GM18499 (cell line): ENCODE data around the gene ANO6.

Experiments
- ATAC-seq: cut with Tn5 transposase; IDR thresholded peaks from one replicate; pipeline ENCODE4 v1.9.1; 2021; ENCODE audit warnings: moderate number of reproducible peaks; ENCODE audit not compliant: insufficient read depth, unreplicated experiment

ANO6 gene

DNA sequence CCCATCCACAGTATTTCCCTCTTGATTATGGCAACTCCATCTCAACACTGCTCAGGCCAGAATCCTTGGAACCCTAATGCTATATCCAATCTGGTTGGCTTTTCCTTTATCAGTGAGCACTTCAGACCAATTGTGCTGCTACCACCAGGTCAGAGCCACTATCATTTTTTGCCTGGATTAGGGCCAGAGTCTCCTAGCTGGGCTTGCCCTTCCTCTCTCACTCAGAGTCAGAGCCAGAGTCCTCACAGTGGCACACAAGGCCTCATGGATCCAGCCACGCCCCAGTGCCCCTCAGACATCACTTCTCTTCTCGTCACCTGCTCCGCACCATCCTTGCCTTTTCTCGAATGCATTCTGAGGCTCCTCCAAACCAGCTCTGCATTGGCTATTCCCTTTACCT, 211.1 kb downstream of the ANO6 start:
- no peak for ATAC-seq

DNA sequence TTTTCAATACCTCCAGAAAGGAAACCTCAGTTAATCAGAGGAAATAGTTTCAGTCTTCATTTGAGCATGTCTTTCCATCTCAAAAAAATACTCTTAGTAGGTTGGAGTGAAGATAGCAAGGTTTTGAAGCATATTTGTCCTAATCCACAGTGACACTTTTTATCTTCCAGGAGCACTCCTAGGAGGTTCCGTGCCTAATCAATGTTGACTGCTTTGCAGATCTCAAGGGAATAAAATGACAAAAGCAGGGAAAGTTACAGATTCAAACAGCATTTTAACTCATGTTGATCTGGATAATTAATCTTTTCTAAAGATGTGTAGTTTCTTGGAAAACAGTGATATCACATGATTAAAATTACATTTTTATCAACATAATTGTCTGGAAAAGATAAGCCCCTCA, 213.9 kb downstream of the ANO6 start:
- no peak for ATAC-seq

DNA sequence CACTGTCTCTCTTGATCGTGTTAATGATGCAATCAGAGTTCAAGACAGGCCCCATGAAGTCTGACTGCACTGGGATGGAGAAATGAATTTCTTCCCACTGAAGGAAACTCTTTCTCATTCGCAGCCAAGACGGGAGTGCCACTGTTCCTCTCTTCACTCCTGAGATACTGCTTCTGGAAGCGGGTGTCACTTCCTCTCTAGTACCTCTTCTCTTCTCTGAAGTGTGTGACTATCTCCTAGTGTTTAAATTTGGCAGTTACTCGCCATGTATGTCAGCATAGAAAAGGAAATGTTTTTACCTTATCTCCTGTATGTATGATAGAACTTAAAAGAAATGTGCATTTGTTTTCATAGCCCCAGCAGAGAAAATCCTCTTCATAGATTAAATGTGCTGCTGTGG, 215.2 kb downstream of the ANO6 start:
- ATAC-seq: no peak

GRCh38 chr12:45432710-45433109, 216.8 kb downstream of the ANO6 start:
- ATAC-seq: no peak

DNA sequence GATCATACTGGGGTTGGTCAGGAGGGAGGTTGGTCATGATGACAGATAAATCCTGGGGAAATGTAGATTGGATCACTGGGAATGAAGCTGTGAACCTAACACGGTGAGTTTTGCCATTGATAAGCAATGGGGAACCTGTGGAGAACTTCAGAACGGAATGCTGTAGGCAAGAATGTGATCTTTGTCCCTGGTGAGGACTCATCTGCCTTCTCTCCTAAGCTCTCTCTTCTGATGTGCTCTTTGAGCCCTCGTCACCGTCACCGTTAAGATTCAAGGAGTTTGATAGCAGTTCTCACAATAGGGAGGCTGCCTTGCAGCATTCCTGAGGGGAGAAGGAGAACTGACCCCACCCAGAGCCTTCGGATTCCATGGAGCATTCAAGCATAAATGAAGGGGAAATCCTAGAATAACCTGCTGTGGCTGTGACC, 217.6 kb downstream of the ANO6 start:
- ATAC-seq: no peak

- ATAC-seq: no peak
These were observed 218.2 kb downstream of the ANO6 start for GRCh38 chr12:45434094-45434493.

GRCh38 chr12:45435945-45436710, 220.2 kb downstream of the ANO6 start:
- ATAC-seq: no peak

- ATAC-seq: no peak
These were observed 223.1 kb downstream of the ANO6 start for GRCh38 chr12:45439039-45439438.

GRCh38 chr12:45446013-45446412, 230.1 kb downstream of the ANO6 start:
- no peak for ATAC-seq

DNA sequence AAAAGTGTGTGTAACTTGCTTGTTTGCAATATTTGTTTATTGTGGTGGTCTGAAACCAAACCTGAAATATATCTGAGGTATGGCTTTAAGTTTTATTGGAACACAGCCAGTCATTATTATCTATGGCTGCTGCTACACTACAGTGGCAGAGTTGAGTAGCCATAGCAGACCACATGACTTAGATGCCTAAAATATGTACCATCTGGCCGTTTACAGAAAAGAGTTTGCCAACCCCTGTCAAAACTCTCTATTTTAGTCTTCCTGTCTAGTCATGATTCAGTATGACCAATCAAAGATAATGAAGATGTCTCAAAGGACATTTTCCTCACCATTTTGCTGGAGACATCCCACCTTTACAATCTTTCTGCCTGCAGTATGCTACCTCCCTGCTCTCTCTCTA, 242.3 kb downstream of the ANO6 start:
- no peak for ATAC-seq

GRCh38 chr12:45458854-45459807, 243.2 kb downstream of the ANO6 start:
- no peak for ATAC-seq

- ATAC-seq: no peak
These were observed 246.6 kb downstream of the ANO6 start for GRCh38 chr12:45462506-45462905.

DNA sequence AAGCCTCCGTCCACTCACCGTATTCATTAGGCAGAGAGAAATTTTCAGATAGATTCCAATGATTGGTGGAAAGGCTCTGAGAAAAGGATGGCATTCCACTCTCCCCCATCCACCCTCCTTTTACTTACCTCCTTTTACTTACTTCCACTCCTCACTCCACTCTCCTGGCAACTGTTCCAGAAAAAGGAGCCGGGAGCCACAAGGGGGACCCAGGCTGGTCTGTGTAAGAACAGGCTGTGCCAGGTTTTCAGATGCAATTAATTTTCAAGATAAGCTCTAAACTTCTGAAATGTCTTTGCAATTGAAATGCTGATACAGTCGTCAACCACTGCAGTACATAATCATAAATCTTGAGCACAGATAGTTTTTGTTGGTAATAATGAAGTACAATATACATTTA, 248.8 kb downstream of the ANO6 start:
- ATAC-seq: no peak

DNA sequence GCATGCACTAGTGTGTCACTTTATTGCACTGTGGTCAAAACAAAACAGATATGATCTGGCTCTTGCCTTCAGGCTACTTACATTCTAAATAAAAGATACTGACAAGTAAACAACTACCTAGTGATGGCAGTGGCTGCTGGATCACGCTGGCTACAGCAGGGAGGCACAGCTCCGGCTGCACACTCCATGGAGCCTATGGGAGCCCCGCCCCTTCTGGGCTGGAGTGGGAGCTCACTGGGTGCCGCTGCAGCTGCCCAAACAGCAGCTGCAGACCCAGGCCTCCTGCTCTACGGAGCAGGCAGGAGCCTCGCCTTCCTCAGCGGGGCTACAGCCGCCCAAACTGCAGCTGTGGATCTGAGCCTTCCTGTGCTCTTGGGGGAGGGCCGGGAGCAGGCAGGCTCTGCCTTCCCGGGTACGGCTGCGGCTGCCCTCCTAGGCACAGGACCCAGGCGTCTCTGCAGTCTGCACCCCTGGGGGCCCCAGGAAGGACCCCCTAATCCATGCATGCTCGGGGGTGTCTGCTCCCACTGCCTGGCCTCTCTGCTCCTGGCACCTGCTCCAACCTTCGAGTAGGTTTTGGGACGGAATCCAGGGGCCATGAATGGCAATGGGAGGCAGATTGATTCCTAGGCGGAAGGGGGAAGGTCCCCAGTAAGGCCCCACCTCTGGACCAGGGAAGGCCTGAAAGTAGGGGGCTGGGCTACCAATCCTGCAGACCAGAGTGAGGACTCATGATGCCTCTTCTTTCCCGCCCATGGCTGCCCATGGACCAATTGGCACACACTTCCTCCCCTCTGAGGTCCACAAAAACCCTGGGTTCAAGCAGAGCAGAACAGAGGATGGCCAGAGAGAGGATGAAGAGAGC, 253.1 kb downstream of the ANO6 start:
- ATAC-seq: no peak

DNA sequence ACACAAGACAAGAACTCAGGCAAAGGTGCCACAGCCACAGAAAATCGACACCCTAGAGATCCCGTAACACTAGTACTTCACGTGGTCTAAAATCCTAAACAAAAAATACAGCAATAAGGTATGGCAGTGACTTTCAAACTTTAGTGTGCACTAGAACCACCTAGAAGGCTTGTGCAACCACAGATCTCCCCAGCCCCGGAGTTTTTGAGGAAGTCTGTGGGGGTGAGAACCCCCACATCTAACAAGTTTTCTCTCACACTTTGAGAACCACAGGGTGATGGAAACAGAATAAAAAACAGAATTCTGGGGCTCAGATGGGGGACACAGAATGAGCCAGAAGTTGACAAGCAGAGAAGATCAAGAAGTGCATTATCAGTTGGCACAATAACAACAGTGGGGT, 254.0 kb downstream of the ANO6 start:
- no peak for ATAC-seq

- ATAC-seq: no peak
These were observed 257.7 kb downstream of the ANO6 start for GRCh38 chr12:45473636-45474035.

DNA sequence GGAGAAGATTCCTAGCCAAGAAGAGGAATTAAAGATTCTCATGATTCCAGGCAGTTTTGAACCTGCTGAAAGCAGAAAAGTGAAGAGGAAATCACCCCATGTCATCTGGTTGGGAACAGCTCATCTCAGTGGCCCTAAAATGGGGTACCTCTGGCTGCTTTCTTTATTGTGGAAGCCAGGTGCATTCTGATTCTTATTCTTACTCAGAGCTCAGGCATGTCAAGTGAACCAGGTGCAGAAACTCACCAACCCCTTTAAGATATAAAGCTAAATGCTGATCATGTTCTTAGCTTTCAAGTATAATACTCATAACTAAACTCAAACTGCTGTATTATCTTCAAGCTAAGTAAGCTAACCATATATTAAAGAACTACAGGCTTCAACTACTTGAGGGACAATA, 259.7 kb downstream of the ANO6 start:
- no peak for ATAC-seq

GRCh38 chr12:45477526-45477925, 261.6 kb downstream of the ANO6 start:
- ATAC-seq: no peak

DNA sequence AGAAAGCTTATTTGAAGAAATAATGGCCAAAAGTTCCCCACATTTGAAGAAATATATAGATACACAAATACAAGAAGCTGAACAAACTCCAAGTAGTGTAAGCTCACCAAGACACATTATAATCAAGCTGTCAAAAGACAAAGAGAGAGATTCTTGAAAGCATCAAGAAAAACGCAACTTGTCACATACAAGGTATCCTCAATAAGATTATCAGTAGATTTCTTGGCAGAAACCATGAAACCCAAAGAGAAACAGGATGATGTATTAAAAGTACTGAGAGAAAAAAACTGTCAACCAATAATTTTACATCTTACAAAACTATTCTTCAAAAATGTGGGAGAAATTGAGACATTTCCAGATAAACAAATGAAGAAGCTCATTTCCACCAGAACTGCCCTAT, 263.0 kb downstream of the ANO6 start:
- ATAC-seq: no peak

- no peak for ATAC-seq
These were observed 265.9 kb downstream of the ANO6 start for GRCh38 chr12:45481746-45482145.

DNA sequence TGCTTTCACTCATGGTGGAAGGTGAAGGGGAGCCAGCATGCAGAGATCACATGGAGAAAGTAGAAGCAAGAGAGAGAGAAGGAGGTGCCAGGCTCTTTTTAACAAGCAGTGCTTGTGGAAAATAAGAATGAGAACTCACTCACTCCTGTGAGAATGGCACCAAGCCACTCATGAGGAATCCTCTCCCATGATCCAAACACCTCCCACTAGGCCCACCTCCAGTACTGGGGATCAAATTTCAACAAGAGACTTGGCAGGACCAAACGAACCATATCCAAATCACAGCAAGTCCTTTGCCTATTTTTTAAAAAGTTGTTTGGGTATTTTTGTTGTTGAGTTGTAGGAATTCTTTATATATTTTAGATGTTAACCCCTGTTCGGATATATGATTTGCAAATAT, 267.7 kb downstream of the ANO6 start:
- no peak for ATAC-seq
